HepG2 (cell line): Measurements from ENCODE around the gene TRIM54. TPM values are rescaled to one million over a fixed set of nuclear protein-coding genes. Genes with fewer than 3 reads are reported as not detected.

Experiments
- ATAC-seq: fragments of 200-7000 bp; cut with Tn5 transposase; 3 replicates; pipeline ENCODE4 v1.9.1; 2020; ENCODE audit warnings: mild to moderate bottlenecking, moderate library complexity
- BruUV-seq: library from RNA; stranded (reverse); fragments of 400-500 nt; replicated peaks from 2 replicates; lab custom pipeline; 2021; lab: Mats Ljungman, UMichigan
- CTCF ChIA-PET: fragments of 300-600 bp; formaldehyde crosslinking; extraction: SDS; loops from one replicate; lab custom pipeline; 2021; ENCODE audit warnings: low total read pairs, inconsistent platforms, low intra/inter-chr PET ratio; lab: Yijun Ruan, JAX
- POLR2A ChIA-PET: fragments of 350-600 bp; sonication (Branson Sonifier 250); formaldehyde crosslinking; loops from one replicate; lab custom pipeline; 2020; ENCODE audit warnings: antibody characterized with exemption, inconsistent platforms; lab: Yijun Ruan, JAX
- DNase-seq: peaks from one replicate; pipeline ENCODE4 v3.0.0-alpha.2; 2015; ENCODE audit warnings: low spot score
- FAIRE-seq: peaks from 3 replicates; lab custom pipeline; 2011; peaks lifted over from hg19 to GRCh38; lab: Jason Lieb, UNC
- H2AFZ ChIP-seq: one replicate; pipeline ENCODE4 v1.6.1; 2011; ENCODE audit warnings: low read length, inconsistent platforms
- H3K27ac ChIP-seq: fragments of 300-600 bp; 3 replicates; pipeline ENCODE4 v1.8.0; 2011; ENCODE audit warnings: mixed run types, mild to moderate bottlenecking, mixed read lengths, low read length, inconsistent platforms; ENCODE audit not compliant: insufficient read depth; ENCODE audit errors: extremely low read length
- H3K27me3 ChIP-seq, 2 experiments: fragments of 200-600 bp in 1 of 2; 2 replicates in 1 of 2; 3 replicates in 1 of 2; pipeline versions ENCODE4 v1.6.0 to v1.8.0; 2011; ENCODE audit warnings: low read length in 2 of 2, mild to moderate bottlenecking in 2 of 2, moderate library complexity in 2 of 2, inconsistent platforms in 1 of 2; ENCODE audit not compliant: insufficient read depth in 2 of 2, control insufficient read depth in 1 of 2
- H3K36me3 ChIP-seq, 2 experiments: fragments of 200-600 bp in 1 of 2; replicated peaks in 1 of 2; 2 replicates in 1 of 2; 3 replicates in 1 of 2; pipeline versions ENCODE4 v1.5.1 to v1.8.0; 2011; ENCODE audit warnings: low read length in 2 of 2, inconsistent platforms in 1 of 2; ENCODE audit not compliant: insufficient read depth in 2 of 2, control insufficient read depth in 1 of 2
- H3K4me1 ChIP-seq: 2 replicates; pipeline ENCODE4 v1.5.1; 2012; ENCODE audit warnings: low read length, inconsistent platforms; ENCODE audit not compliant: insufficient read depth
- H3K4me2 ChIP-seq: 2 replicates; pipeline ENCODE4 v1.6.0; 2011; ENCODE audit warnings: low read depth, low read length, inconsistent platforms
- H3K4me3 ChIP-seq, 3 experiments: fragments of 200-600 bp in 1 of 3; sonication (generic), shearing (Covaris generic) in 1 of 3; replicated peaks in 1 of 3; 2 replicates each; pipeline ENCODE4 v1.5.1; 2011 to 2016; ENCODE audit warnings: low read length in 3 of 3, inconsistent platforms in 2 of 3, low read depth in 2 of 3, mild to moderate bottlenecking in 2 of 3, control low read depth in 1 of 3, mixed read lengths in 1 of 3; ENCODE audit not compliant: insufficient read depth in 1 of 3
- H3K79me2 ChIP-seq: one replicate; pipeline ENCODE4 v1.6.1; 2011; ENCODE audit warnings: low read length, inconsistent platforms; ENCODE audit not compliant: insufficient read depth
- H3K9ac ChIP-seq: 2 replicates; pipeline ENCODE4 v1.6.0; 2011; ENCODE audit warnings: mild to moderate bottlenecking, low read depth, low read length, inconsistent platforms; ENCODE audit not compliant: insufficient read depth
- H3K9me3 ChIP-seq: 2 replicates; pipeline ENCODE4 v1.5.1; 2012; ENCODE audit warnings: mild to moderate bottlenecking, low read length
- H4K20me1 ChIP-seq: 2 replicates; pipeline ENCODE4 v1.6.0; 2011; ENCODE audit warnings: inconsistent platforms, mild to moderate bottlenecking, low read length, moderate library complexity; ENCODE audit not compliant: insufficient read depth
- FOSL2 ChIP-seq: sonication (generic); formaldehyde crosslinking; IDR thresholded peaks from 2 replicates; pipeline ENCODE4 v1.4.0; 2020; ENCODE audit warnings: missing genetic modification reagents
- GABPA ChIP-seq, 2 experiments: IDR thresholded peaks; 2 replicates each; pipeline ENCODE4 v1.6.1; 2011 to 2016; ENCODE audit warnings: low read depth in 2 of 2, low read length in 1 of 2, missing biosample characterization in 1 of 2, missing genetic modification characterization in 1 of 2
- GABPB1 ChIP-seq: IDR thresholded peaks from 2 replicates; pipeline ENCODE4 v1.6.1; 2016; ENCODE audit warnings: mild to moderate bottlenecking, missing genetic modification reagents, moderate library complexity, missing compliant biosample characterization
- HNRNPL ChIP-seq: fragments of 200-400 bp; formaldehyde crosslinking; IDR thresholded peaks from 2 replicates; pipeline ENCODE4 v1.6.1; 2017; ENCODE audit warnings: mild to moderate bottlenecking, low read depth, low read length
- LCORL ChIP-seq, 2 experiments: fragments of 450-650 bp in 1 of 2; sonication (generic) in 1 of 2; formaldehyde crosslinking in 1 of 2; IDR thresholded peaks; 2 replicates each; pipeline versions ENCODE4 v1.5.0 to v1.6.1; 2017 to 2020; ENCODE audit warnings: antibody characterized with exemption in 1 of 2, missing genetic modification reagents in 1 of 2
- MED1 ChIP-seq: sonication (generic); formaldehyde crosslinking; IDR thresholded peaks from 2 replicates; pipeline ENCODE4 v1.4.0; 2020; ENCODE audit warnings: missing genetic modification reagents
- NCOA2 ChIP-seq: sonication (generic); formaldehyde crosslinking; IDR thresholded peaks from 2 replicates; pipeline ENCODE4 v1.8.0; 2022; ENCODE audit warnings: inconsistent platforms
- NFE2 ChIP-seq: sonication (generic); formaldehyde crosslinking; IDR thresholded peaks from 2 replicates; pipeline ENCODE4 v1.4.0; 2020; ENCODE audit warnings: missing genetic modification reagents
- NFE2L2 ChIP-seq: fragments of 150-350 bp; IDR thresholded peaks from 2 replicates; pipeline ENCODE4 v1.6.1; 2014; ENCODE audit warnings: low read length
- NFYC ChIP-seq: IDR thresholded peaks from 2 replicates; pipeline ENCODE4 v1.6.1; 2016; ENCODE audit warnings: missing genetic modification reagents, missing compliant biosample characterization
- SP1 ChIP-seq, 2 experiments: fragments of 450-650 bp in 1 of 2; sonication (generic) in 1 of 2; formaldehyde crosslinking in 1 of 2; IDR thresholded peaks; 2 replicates each; pipeline versions ENCODE4 v1.4.0 to v1.6.1; 2016 to 2020; ENCODE audit warnings: missing genetic modification reagents in 1 of 2
- TAF1 ChIP-seq: sonication (generic); formaldehyde crosslinking; IDR thresholded peaks from 2 replicates; pipeline ENCODE4 v1.4.0; 2020; ENCODE audit warnings: missing genetic modification reagents
- TBX2 ChIP-seq: sonication (generic); formaldehyde crosslinking; IDR thresholded peaks from 2 replicates; pipeline ENCODE4 v1.5.0; 2020; ENCODE audit warnings: missing genetic modification reagents, mild to moderate bottlenecking, borderline replicate concordance
- ZMYM2 ChIP-seq: sonication (generic); formaldehyde crosslinking; IDR thresholded peaks from 2 replicates; pipeline ENCODE4 v1.8.0; 2022; ENCODE audit warnings: mild to moderate bottlenecking, missing genetic modification reagents
- ZNF329 ChIP-seq: sonication (generic); formaldehyde crosslinking; IDR thresholded peaks from 2 replicates; pipeline ENCODE4 v1.9.0; 2021; ENCODE audit warnings: low read depth, mild to moderate bottlenecking, missing genetic modification reagents
- WGBS: methylation state at CpG from one replicate; pipeline ENCODE4 v1.1.6; 2017; ENCODE audit warnings: low lambda C conversion rate; 5-methylcytosine and 5-hydroxymethylcytosine counted together
- in situ Hi-C: cut with HindIII; loops from 2 replicates; pipeline ENCODE4 v1.10.0; 2017; ENCODE audit warnings: low pct_unique_long_range_greater_than_20kb; ENCODE audit not compliant: extremely low pct_ligation_motif_present
- intact Hi-C: fragments of 100-400 bp; cut with micrococcal nuclease; formaldehyde crosslinking; loops from one replicate; pipeline ENCODE4 v1.10.0; 2022; ENCODE audit not compliant: unreplicated experiment
- polyA plus RNA-seq, 8 experiments: library from polyadenylated mRNA; depleted of rRNA in 3 of 8; stranded (reverse) in 7 of 8; unstranded in 1 of 8; fragments of >200 nt; fragmentation: Illumina TruSeq in 4 of 8; extraction: Trizol in 4 of 8; gene quantifications; 2 replicates each; pipeline versions ENCODE4 v1.2.1 to v1.2.3, GENCODE V29; 2011 to 2016; ENCODE audit warnings: low read depth in 4 of 8, missing spikeins in 1 of 8, mixed read lengths in 1 of 8; ENCODE audit not compliant: insufficient read depth in 1 of 8
- total RNA-seq, 5 experiments: library from RNA; depleted of rRNA; stranded (reverse); fragments of >200 nt; fragmentation: Illumina TruSeq; extraction: Trizol; gene quantifications; 2 replicates each; pipeline ENCODE4 v1.2.3, GENCODE V29; 2016; ENCODE audit warnings: low read depth in 1 of 5
- TF ChIP-seq, protein P1 (sequence below): sonication (generic); formaldehyde crosslinking; conservative IDR thresholded peaks from 2 replicates; pipeline ENCODE4 v1.8.0; 2022; ENCODE audit warnings: low read depth, missing genetic modification reagents
- TF ChIP-seq, protein P2 (sequence below): sonication (generic); formaldehyde crosslinking; IDR thresholded peaks from 2 replicates; pipeline ENCODE4 v1.5.1; 2020; ENCODE audit warnings: mild to moderate bottlenecking, missing genetic modification reagents, moderate library complexity
- TF ChIP-seq, protein P3 (sequence below): sonication (generic); formaldehyde crosslinking; IDR thresholded peaks from 2 replicates; pipeline ENCODE4 v1.5.0; 2020; ENCODE audit warnings: missing genetic modification reagents, mild to moderate bottlenecking, borderline replicate concordance

TRIM54 gene
- total and polyA plus RNA-seq, 2 of the 13 experiments (the other 11 are each of a cell fraction or from before 2014, with no cell fraction given) = 0.07 to 0.13 TPM

DNA sequence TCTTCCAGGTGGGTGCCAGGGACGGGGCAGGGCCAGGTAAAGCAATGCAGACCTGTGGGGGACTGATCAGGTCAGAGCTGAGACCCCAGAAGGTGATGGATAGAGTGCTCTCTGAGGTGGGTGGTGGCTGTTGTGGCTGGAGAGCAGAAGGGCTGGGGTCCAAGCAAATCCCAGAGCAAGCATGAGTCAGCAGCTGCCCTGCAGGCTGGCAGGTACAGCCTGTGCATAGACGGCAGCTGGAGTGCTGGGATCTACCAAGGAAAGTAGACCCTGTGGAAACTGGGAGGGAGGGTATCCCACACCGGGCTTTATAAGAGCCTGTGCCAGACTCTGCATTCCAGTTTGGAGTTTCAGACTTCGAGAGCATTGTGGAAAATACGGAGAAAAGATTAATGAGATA, 663 bp downstream of the TRIM54 start:
- no peak overlapping the region for H3K27ac ChIP-seq
- in situ Hi-C loops = loop anchor here (5.0 to 10.0 kb wide), 2 partner anchors 186 to 318 kb away; no protein-coding TSS in a partner anchor
- TF ChIP-seq HNRNPL = peak; percentile 75; the same call in 1 of the 2 replicates
- TF ChIP-seq, protein P1, sequence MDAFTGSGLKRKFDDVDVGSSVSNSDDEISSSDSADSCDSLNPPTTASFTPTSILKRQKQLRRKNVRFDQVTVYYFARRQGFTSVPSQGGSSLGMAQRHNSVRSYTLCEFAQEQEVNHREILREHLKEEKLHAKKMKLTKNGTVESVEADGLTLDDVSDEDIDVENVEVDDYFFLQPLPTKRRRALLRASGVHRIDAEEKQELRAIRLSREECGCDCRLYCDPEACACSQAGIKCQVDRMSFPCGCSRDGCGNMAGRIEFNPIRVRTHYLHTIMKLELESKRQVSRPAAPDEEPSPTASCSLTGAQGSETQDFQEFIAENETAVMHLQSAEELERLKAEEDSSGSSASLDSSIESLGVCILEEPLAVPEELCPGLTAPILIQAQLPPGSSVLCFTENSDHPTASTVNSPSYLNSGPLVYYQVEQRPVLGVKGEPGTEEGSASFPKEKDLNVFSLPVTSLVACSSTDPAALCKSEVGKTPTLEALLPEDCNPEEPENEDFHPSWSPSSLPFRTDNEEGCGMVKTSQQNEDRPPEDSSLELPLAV = no peak
- TF ChIP-seq NFE2 (CRISPR knock-in tag) = peak; percentile 53; the same call in 1 of the 2 replicates
- no peak for TF ChIP-seq GABPA (IDR thresholded peaks at IDR 0.05; ENCODE audit: low read depth, low read length)
- no peak for TF ChIP-seq GABPA (CRISPR knock-in tag; IDR thresholded peaks at IDR 0.05; ENCODE audit: low read depth)
- TF ChIP-seq ZNF329 (CRISPR knock-in tag) = no peak
- TF ChIP-seq, protein P2, sequence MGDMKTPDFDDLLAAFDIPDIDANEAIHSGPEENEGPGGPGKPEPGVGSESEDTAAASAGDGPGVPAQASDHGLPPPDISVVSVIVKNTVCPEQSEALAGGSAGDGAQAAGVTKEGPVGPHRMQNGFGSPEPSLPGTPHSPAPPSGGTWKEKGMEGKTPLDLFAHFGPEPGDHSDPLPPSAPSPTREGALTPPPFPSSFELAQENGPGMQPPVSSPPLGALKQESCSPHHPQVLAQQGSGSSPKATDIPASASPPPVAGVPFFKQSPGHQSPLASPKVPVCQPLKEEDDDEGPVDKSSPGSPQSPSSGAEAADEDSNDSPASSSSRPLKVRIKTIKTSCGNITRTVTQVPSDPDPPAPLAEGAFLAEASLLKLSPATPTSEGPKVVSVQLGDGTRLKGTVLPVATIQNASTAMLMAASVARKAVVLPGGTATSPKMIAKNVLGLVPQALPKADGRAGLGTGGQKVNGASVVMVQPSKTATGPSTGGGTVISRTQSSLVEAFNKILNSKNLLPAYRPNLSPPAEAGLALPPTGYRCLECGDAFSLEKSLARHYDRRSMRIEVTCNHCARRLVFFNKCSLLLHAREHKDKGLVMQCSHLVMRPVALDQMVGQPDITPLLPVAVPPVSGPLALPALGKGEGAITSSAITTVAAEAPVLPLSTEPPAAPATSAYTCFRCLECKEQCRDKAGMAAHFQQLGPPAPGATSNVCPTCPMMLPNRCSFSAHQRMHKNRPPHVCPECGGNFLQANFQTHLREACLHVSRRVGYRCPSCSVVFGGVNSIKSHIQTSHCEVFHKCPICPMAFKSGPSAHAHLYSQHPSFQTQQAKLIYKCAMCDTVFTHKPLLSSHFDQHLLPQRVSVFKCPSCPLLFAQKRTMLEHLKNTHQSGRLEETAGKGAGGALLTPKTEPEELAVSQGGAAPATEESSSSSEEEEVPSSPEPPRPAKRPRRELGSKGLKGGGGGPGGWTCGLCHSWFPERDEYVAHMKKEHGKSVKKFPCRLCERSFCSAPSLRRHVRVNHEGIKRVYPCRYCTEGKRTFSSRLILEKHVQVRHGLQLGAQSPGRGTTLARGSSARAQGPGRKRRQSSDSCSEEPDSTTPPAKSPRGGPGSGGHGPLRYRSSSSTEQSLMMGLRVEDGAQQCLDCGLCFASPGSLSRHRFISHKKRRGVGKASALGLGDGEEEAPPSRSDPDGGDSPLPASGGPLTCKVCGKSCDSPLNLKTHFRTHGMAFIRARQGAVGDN = 0 out of 2 replicates have a peak, but pooled peaks have one; percentile 6
- TF ChIP-seq TAF1 (CRISPR knock-in tag) = 0 out of 2 replicates have a peak, but pooled peaks have one; percentile 8
- TF ChIP-seq NCOA2 (CRISPR knock-in tag) = no peak
- peak; percentile 25; the same call in 1 of the 2 replicates for TF ChIP-seq MED1
- no peak for TF ChIP-seq LCORL (IDR thresholded peaks at IDR 0.05)
- TF ChIP-seq LCORL (CRISPR knock-in tag; IDR thresholded peaks at IDR 0.05) = peak; percentile 50; the same call in 1 of the 2 replicates
- no peak for TF ChIP-seq NFYC (CRISPR knock-in tag)
- TF ChIP-seq, protein P3, sequence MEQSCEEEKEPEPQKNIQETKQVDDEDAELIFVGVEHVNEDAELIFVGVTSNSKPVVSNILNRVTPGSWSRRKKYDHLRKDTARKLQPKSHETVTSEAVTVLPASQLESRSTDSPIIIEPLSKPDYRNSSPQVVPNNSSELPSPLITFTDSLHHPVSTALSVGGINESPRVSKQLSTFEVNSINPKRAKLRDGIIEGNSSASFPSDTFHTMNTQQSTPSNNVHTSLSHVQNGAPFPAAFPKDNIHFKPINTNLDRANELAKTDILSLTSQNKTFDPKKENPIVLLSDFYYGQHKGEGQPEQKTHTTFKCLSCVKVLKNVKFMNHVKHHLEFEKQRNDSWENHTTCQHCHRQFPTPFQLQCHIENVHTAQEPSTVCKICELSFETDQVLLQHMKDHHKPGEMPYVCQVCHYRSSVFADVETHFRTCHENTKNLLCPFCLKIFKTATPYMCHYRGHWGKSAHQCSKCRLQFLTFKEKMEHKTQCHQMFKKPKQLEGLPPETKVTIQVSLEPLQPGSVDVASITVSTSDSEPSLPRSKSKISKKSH (CRISPR knock-in tag) = no peak
- TF ChIP-seq ZMYM2 (CRISPR knock-in tag) = no peak
- no peak for TF ChIP-seq TBX2
- no peak for TF ChIP-seq SP1 (IDR thresholded peaks at IDR 0.05)
- no peak for TF ChIP-seq SP1 (CRISPR knock-in tag; IDR thresholded peaks at IDR 0.05)
- TF ChIP-seq GABPB1 = 0 out of 2 replicates have a peak, but pooled peaks have one; percentile 23
- TF ChIP-seq NFE2L2 = peak; percentile 89
- TF ChIP-seq FOSL2 (CRISPR knock-in tag) = peak; percentile 74

More for the DNA sequence above, 663 bp downstream of the TRIM54 start:
- Histone ChIP-seq H3K4me2 (peak overlapping the region; percentile 49), H2AFZ (peak overlapping the region; percentile 22), H3K27me3 (peaks cover 0 to 11% of the 10 kb centered on the region in 2 experiments; a peak in 3 of 5 replicates), H4K20me1 (no peaks in the 10 kb centered on the region), H3K9me3 (no peaks in the 10 kb centered on the region), H3K4me3 (peak overlapping the region in 1 of 3 experiments; percentile 26; a peak in 2 of 6 replicates), H3K4me1 (peaks cover 50% of the 10 kb centered on the region), H3K79me2 (no peaks in the 10 kb centered on the region), H3K36me3 (no peaks in the 10 kb centered on the region), H3K9ac (no peak overlapping the region)
- ATAC-seq (peak; percentile 78), DNase-seq (peak; percentile 53), FAIRE-seq (no peak)
- intact Hi-C loops = no loop called here
- ChIA-PET CTCF (no interaction called here), POLR2A (interaction anchor here (1.1 to 1.3 kb wide), 2 partner anchors 19 to 71 kb away, joined by 3 to 4 read pairs; partner anchors contain the start of genes ATRAID and SLC5A6)
- WGBS = 4% methylated on average over 5 of the region's 5 CpGs
- BruUV-seq = no TSS peak
